ENCODE measurements around the gene ENOSF1.

ENOSF1 gene

GRCh38 chr18:673769-674168 is 38.7 kb downstream of the ENOSF1 start:
- H3K36me3 ChIP-seq (ENCODE audit: insufficient read depth, low read length): peaks cover 61% of the 10 kb centered on the region
- H3K9me3 ChIP-seq (ENCODE audit: low read depth, low read length): no peaks in the 10 kb centered on the region
- H3K9ac ChIP-seq (ENCODE audit: insufficient read length): no peak overlapping the region
- H3K4me3 ChIP-seq: no peak overlapping the region
- DNase-seq (ENCODE audit: low read depth, low spot score): no peak
- H3K27ac ChIP-seq: no peak overlapping the region
- no peak for TF ChIP-seq EZH2 (IDR thresholded peaks at IDR 0.05)
- no peak for TF ChIP-seq POLR2AphosphoS5 (IDR thresholded peaks at IDR 0.05; ENCODE audit: borderline replicate concordance, low read depth, low read length)
- TF ChIP-seq FOXP2 (optimal IDR thresholded peaks at IDR 0.05; ENCODE audit: control extremely low read depth, extremely low read length, insufficient read depth): no peak

GRCh38 chr18:673317-673716 is 39.1 kb downstream of the ENOSF1 start:
- Histone ChIP-seq H3K27ac (no peak overlapping the region), H3K36me3 (ENCODE audit: insufficient read depth, low read length) (peaks cover 66% of the 10 kb centered on the region), H3K9ac (ENCODE audit: insufficient read length) (no peak overlapping the region), H3K4me3 (no peak overlapping the region), H3K9me3 (ENCODE audit: low read depth, low read length) (no peaks in the 10 kb centered on the region)
- TF ChIP-seq EZH2 (IDR thresholded peaks at IDR 0.05) (no peak), FOXP2 (optimal IDR thresholded peaks at IDR 0.05; ENCODE audit: control extremely low read depth, extremely low read length, insufficient read depth) (no peak), POLR2AphosphoS5 (IDR thresholded peaks at IDR 0.05; ENCODE audit: borderline replicate concordance, low read depth, low read length) (no peak)
- no peak for DNase-seq (ENCODE audit: low read depth, low spot score)

GRCh38 chr18:671405-671804 is 41.0 kb downstream of the ENOSF1 start:
- Histone ChIP-seq H3K9me3 (ENCODE audit: low read depth, low read length) (no peaks in the 10 kb centered on the region), H3K36me3 (ENCODE audit: insufficient read depth, low read length) (peaks cover 76% of the 10 kb centered on the region), H3K27ac (no peak overlapping the region), H3K4me3 (no peak overlapping the region), H3K9ac (ENCODE audit: insufficient read length) (no peak overlapping the region)
- no peak for DNase-seq (ENCODE audit: low read depth, low spot score)
- TF ChIP-seq EZH2 (IDR thresholded peaks at IDR 0.05) (no peak), FOXP2 (optimal IDR thresholded peaks at IDR 0.05; ENCODE audit: control extremely low read depth, extremely low read length, insufficient read depth) (no peak), POLR2AphosphoS5 (IDR thresholded peaks at IDR 0.05; ENCODE audit: borderline replicate concordance, low read depth, low read length) (no peak)

- TF ChIP-seq FOXP2 (optimal IDR thresholded peaks at IDR 0.05; ENCODE audit: control extremely low read depth, extremely low read length, insufficient read depth): no peak
- no peak for TF ChIP-seq EZH2 (IDR thresholded peaks at IDR 0.05)
- no peak for TF ChIP-seq POLR2AphosphoS5 (IDR thresholded peaks at IDR 0.05; ENCODE audit: borderline replicate concordance, low read depth, low read length)
- Histone ChIP-seq H3K9ac (ENCODE audit: insufficient read length) (no peak overlapping the region), H3K4me3 (no peak overlapping the region), H3K9me3 (ENCODE audit: low read depth, low read length) (no peaks in the 10 kb centered on the region), H3K36me3 (ENCODE audit: insufficient read depth, low read length) (peaks cover 81% of the 10 kb centered on the region), H3K27ac (no peak overlapping the region)
- DNase-seq (ENCODE audit: low read depth, low spot score): no peak
These were observed 41.9 kb downstream of the ENOSF1 start for GRCh38 chr18:670522-670921.

GRCh38 chr18:669077-669476 is 43.4 kb downstream of the ENOSF1 start:
- H3K36me3 ChIP-seq (ENCODE audit: insufficient read depth, low read length): peaks cover 70% of the 10 kb centered on the region
- H3K27ac ChIP-seq: no peak overlapping the region

GRCh38 chr18:668260-668659 is 44.2 kb downstream of the ENOSF1 start:
- TF ChIP-seq EZH2 (IDR thresholded peaks at IDR 0.05): no peak
- TF ChIP-seq FOXP2 (optimal IDR thresholded peaks at IDR 0.05; ENCODE audit: control extremely low read depth, extremely low read length, insufficient read depth): no peak
- TF ChIP-seq POLR2AphosphoS5 (IDR thresholded peaks at IDR 0.05; ENCODE audit: borderline replicate concordance, low read depth, low read length): no peak
- Histone ChIP-seq H3K4me3 (no peak overlapping the region), H3K9me3 (ENCODE audit: low read depth, low read length) (no peaks in the 10 kb centered on the region), H3K36me3 (ENCODE audit: insufficient read depth, low read length) (peaks cover 64% of the 10 kb centered on the region), H3K27ac (no peak overlapping the region), H3K9ac (ENCODE audit: insufficient read length) (no peak overlapping the region)
- DNase-seq (ENCODE audit: low read depth, low spot score): no peak

More at GRCh38 chr18:669077-669476, 43.4 kb downstream of the ENOSF1 start:
- Histone ChIP-seq H3K9me3 (ENCODE audit: low read depth, low read length) (no peaks in the 10 kb centered on the region), H3K9ac (ENCODE audit: insufficient read length) (no peak overlapping the region), H3K4me3 (no peak overlapping the region)
- no peak for TF ChIP-seq POLR2AphosphoS5 (IDR thresholded peaks at IDR 0.05; ENCODE audit: borderline replicate concordance, low read depth, low read length)
- no peak for TF ChIP-seq EZH2 (IDR thresholded peaks at IDR 0.05)
- no peak for TF ChIP-seq FOXP2 (optimal IDR thresholded peaks at IDR 0.05; ENCODE audit: control extremely low read depth, extremely low read length, insufficient read depth)
- no peak for DNase-seq (ENCODE audit: low read depth, low spot score)

GRCh38 chr18:666628-667027 is 45.8 kb downstream of the ENOSF1 start:
- peaks cover 54% of the 10 kb centered on the region for H3K36me3 ChIP-seq (ENCODE audit: insufficient read depth, low read length)
- no peak for TF ChIP-seq POLR2AphosphoS5 (IDR thresholded peaks at IDR 0.05; ENCODE audit: borderline replicate concordance, low read depth, low read length)
- no peak for TF ChIP-seq EZH2 (IDR thresholded peaks at IDR 0.05)

GRCh38 chr18:666177-666576 is 46.3 kb downstream of the ENOSF1 start:
- Histone ChIP-seq H3K36me3 (ENCODE audit: insufficient read depth, low read length) (peaks cover 54% of the 10 kb centered on the region), H3K27ac (no peak overlapping the region), H3K9me3 (ENCODE audit: low read depth, low read length) (0 out of 2 replicates have a peak, but pooled peaks cover 2% of the 10 kb centered on the region), H3K4me3 (no peak overlapping the region), H3K9ac (ENCODE audit: insufficient read length) (no peak overlapping the region)
- TF ChIP-seq POLR2AphosphoS5 (IDR thresholded peaks at IDR 0.05; ENCODE audit: borderline replicate concordance, low read depth, low read length): no peak
- TF ChIP-seq EZH2 (IDR thresholded peaks at IDR 0.05): no peak
- no peak for TF ChIP-seq FOXP2 (optimal IDR thresholded peaks at IDR 0.05; ENCODE audit: control extremely low read depth, extremely low read length, insufficient read depth)
- no peak for DNase-seq (ENCODE audit: low read depth, low spot score)

More at GRCh38 chr18:666628-667027, 45.8 kb downstream of the ENOSF1 start:
- no peak overlapping the region for H3K4me3 ChIP-seq
- no peak overlapping the region for H3K27ac ChIP-seq
- no peak for DNase-seq (ENCODE audit: low read depth, low spot score)
- no peak overlapping the region for H3K9ac ChIP-seq (ENCODE audit: insufficient read length)
- no peaks in the 10 kb centered on the region for H3K9me3 ChIP-seq (ENCODE audit: low read depth, low read length)

GRCh38 chr18:662197-662596 is 50.2 kb downstream of the ENOSF1 start:
- no peak overlapping the region for H3K4me3 ChIP-seq
- H3K9me3 ChIP-seq (ENCODE audit: low read depth, low read length): 0 out of 2 replicates have a peak, but pooled peaks cover 3% of the 10 kb centered on the region
- no peak for DNase-seq (ENCODE audit: low read depth, low spot score)
- no peak overlapping the region for H3K9ac ChIP-seq (ENCODE audit: insufficient read length)
- H3K27ac ChIP-seq: no peak overlapping the region
- peaks cover 44% of the 10 kb centered on the region for H3K36me3 ChIP-seq (ENCODE audit: insufficient read depth, low read length)
- TF ChIP-seq FOXP2 (optimal IDR thresholded peaks at IDR 0.05; ENCODE audit: control extremely low read depth, extremely low read length, insufficient read depth): no peak
- no peak for TF ChIP-seq EZH2 (IDR thresholded peaks at IDR 0.05)
- TF ChIP-seq POLR2AphosphoS5 (IDR thresholded peaks at IDR 0.05; ENCODE audit: borderline replicate concordance, low read depth, low read length): no peak
